Stimulated activated CD4-positive, alpha-beta T cell treated with anti-CD3 and anti-CD28 coated beads, Interleukin-15, amount 100 ng/mL, for 24 hours (primary cell): ENCODE results near the gene LMO3.

ENCODE experiments used
- DNase-seq: peaks from one replicate; pipeline ENCODE4 v3.0.0-alpha.2; 2020

The LMO3 gene

GRCh38 chr12:16606117-16606200 is at the start of gene LMO3:
Gene LMO3, minus strand, starts transcription at chr12:16606162. Its CDS starts 5,302 bp downstream, at chr12:16600860.
- DNase-seq, result no peak

- DNase-seq, result no peak
Measured at GRCh38 chr12:16636435-16637055, 30.6 kb upstream of the LMO3 start.

GRCh38 chr12:16634786-16635185 is 28.8 kb upstream of the LMO3 start:
- no peak for DNase-seq

GRCh38 chr12:16626991-16627390 is 21.0 kb upstream of the LMO3 start:
- no peak for DNase-seq

- no peak for DNase-seq
Measured at GRCh38 chr12:16622338-16622737, 16.4 kb upstream of the LMO3 start.

GRCh38 chr12:16619537-16619936 is 13.6 kb upstream of the LMO3 start:
- no peak for DNase-seq

GRCh38 chr12:16618256-16618655 is 12.3 kb upstream of the LMO3 start:
- no peak for DNase-seq

GRCh38 chr12:16613199-16613598 is 7.2 kb upstream of the LMO3 start:
- no peak for DNase-seq

- no peak for DNase-seq
Measured at GRCh38 chr12:16612647-16613046, 6.7 kb upstream of the LMO3 start.

- DNase-seq, result no peak
Measured at GRCh38 chr12:16611146-16611545, 5.2 kb upstream of the LMO3 start.

GRCh38 chr12:16610743-16611142 is 4.8 kb upstream of the LMO3 start:
- no peak for DNase-seq

GRCh38 chr12:16610001-16610585 is 4.1 kb upstream of the LMO3 start:
- DNase-seq, result no peak

GRCh38 chr12:16608946-16609539 is 3.1 kb upstream of the LMO3 start:
- no peak for DNase-seq

- no peak for DNase-seq
Measured at GRCh38 chr12:16607906-16608775, 2.2 kb upstream of the LMO3 start.

- DNase-seq, result no peak
Measured at GRCh38 chr12:16606991-16607390, 1.0 kb upstream of the LMO3 start.

GRCh38 chr12:16606201-16606849 is 363 bp upstream of the LMO3 start:
- DNase-seq, result no peak

- no peak for DNase-seq
Measured at GRCh38 chr12:16605642-16606116, 283 bp downstream of the LMO3 start.

- no peak for DNase-seq
Measured at GRCh38 chr12:16604596-16605252, 1.2 kb downstream of the LMO3 start.

- DNase-seq, result no peak
Measured at GRCh38 chr12:16603916-16604575, 1.9 kb downstream of the LMO3 start.

- no peak for DNase-seq
Measured at GRCh38 chr12:16603260-16603915, 2.6 kb downstream of the LMO3 start.

GRCh38 chr12:16602412-16602811 is 3.5 kb downstream of the LMO3 start:
- DNase-seq, result no peak

GRCh38 chr12:16600525-16600924 is 5.4 kb downstream of the LMO3 start:
- no peak for DNase-seq
